ENCODE results near the gene ZNRD2.
A peak's percentile ranks its signal among the peaks of the same experiment; 100 is the strongest.
"Not testable (repeated sequence)": the region's sequence is repeated elsewhere in the genome, so short reads cannot be mapped to it uniquely, and the experiment has no call there.

Gene ZNRD2

DNA sequence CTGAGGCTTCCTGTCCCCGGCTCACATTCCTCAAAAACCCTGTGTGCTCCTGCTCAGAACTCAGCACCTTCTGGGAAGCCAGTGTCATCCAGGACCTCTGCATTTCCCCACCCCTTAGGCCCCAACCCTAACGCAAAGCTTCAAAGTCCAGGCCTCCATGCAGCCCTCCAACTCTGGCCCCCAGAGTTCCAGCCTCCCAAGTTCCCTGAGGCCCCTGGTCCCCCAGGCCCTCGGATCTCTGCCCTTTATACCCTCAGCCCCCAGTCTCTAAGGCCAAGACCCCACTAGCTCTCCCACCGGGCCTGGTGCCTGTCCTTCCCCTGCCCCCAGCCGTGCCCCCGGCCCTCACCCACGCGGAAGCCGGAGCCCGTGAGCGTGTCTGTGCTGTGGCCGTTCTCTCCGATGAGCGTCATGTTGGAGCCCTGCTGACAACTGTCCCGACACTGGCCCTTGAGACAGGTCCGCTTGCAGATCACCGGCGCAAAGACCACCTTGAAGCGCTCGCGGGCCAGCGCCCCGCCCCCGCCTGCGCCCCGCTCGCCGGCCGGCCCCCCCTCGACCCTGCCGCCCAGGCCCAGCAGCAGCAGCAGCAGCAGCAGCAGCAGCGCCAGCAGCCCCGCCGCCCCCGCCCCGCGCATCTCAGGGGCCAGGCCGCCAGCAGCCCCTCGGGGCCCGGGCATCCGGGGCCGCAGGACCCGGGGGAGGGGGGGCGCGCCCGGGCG, 12.8 kb upstream of the ZNRD2 start:
- ATAC-seq (ENCODE audit: low read depth) (no peak), DNase-seq (ENCODE audit: low spot score in 2 of 2) (no peak)
- H3K4me1 Mint-ChIP-seq, result peaks cover 32% of the 10 kb centered on the region
- H3K4me3 Mint-ChIP-seq, result peak overlapping the region; percentile 74
- no peaks in the 10 kb centered on the region for H3K9me3 Mint-ChIP-seq
- no peaks in the 10 kb centered on the region for H3K36me3 Mint-ChIP-seq
- H3K27me3 Mint-ChIP-seq, result no peaks in the 10 kb centered on the region
- H3K27ac Mint-ChIP-seq, result peak overlapping the region; percentile 70

DNA sequence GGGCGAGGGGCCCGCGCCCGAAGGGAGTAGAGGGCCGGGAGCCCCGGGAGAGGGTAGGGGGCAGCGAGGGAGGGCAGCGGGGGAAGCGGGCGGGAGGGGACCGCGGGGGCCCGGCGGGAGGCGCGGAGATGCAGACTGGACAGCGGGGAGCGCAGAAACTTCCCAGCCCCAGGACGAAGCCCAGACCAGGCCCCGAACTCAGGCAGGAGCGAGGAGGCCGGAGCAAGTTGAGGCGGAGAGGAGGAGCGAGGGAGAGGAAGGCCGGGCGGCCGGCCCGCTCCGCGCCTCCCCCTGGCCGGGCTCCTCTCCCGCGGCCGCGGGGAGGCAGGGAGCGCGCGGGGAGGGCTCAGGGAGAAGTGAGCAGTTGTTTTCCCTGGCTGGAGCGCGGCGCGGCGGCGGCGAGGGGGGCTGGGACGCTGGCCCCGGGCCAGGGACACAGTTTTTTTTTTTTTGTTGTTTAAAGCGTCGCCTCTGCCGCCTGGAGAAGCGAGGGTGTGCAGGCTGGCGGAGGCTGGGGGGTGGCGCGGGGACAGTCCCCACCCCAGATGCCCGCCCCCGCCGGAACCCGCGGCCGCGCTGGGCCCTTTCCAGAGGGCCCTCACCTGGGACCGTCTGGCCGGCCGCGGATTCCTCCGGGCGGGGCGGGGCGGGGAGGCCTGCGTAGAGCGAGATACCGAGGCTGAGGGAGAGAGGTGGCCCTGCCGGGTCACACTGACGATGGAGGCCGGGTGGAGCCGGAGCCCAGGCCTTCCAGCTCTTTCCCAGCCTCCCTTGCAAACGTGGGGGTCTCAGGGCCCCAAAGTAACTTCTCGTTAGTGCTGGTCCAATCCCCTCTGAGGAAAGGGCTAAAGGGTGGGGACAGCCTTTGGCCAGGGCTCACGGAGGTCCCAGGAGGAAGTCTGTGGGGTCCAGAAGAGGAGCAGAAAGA, 12.0 kb upstream of the ZNRD2 start, which contains the start of gene LTBP3:
Gene LTBP3 (minus strand): TSS at position 358 of the 928 bp plus-strand sequence. CDS start 400 bp downstream, outside the sequence.
- Mint-ChIP-seq H3K36me3 (no peaks in the 10 kb centered on the region), H3K9me3 (no peaks in the 10 kb centered on the region), H3K4me1 (peaks cover 27% of the 10 kb centered on the region), H3K4me3 (peak within 1 kb of the TSS; percentile 81), H3K27me3 (no peaks in the 10 kb centered on the region), H3K27ac (peak within 1 kb of the TSS; percentile 70)
- ATAC-seq (ENCODE audit: low read depth) (peak; percentile 61), DNase-seq (ENCODE audit: low spot score in 2 of 2) (no peak)

DNA sequence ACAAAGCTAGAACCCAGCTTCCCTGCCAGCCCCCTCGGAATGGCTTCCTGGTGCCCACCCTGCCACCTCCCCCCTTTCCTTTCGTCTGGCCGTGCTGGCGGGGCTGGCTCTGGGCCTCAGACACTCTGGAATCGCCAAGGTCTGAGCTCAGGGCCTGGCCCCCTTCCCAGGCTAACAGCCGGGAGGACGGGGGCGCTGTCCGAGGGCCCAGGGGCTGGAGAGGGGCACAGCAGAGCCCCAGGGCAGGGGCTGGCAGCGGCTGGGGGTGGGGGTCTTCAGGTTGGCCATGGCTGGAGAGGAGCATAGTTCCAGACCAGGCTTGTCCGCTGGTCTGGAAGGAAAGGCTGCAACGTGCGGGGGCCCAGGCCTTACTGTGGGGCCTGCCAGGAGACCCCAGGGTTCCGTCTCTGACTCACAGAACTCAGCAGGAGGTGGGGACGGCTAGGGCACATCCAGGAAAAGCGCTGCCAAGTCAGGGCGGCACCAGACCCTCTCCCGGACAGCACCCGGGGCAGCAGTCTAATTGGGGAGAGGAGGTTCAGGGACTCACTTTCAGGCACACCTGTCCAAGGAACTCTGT, 11.3 kb upstream of the ZNRD2 start:
- Mint-ChIP-seq H3K4me1 (peaks cover 27% of the 10 kb centered on the region), H3K9me3 (no peaks in the 10 kb centered on the region), H3K27ac (no peak overlapping the region), H3K36me3 (no peaks in the 10 kb centered on the region), H3K4me3 (peak overlapping the region; percentile 14), H3K27me3 (no peaks in the 10 kb centered on the region)
- ATAC-seq (ENCODE audit: low read depth), result no peak
- DNase-seq (ENCODE audit: low spot score in 2 of 2), result no peak

DNA sequence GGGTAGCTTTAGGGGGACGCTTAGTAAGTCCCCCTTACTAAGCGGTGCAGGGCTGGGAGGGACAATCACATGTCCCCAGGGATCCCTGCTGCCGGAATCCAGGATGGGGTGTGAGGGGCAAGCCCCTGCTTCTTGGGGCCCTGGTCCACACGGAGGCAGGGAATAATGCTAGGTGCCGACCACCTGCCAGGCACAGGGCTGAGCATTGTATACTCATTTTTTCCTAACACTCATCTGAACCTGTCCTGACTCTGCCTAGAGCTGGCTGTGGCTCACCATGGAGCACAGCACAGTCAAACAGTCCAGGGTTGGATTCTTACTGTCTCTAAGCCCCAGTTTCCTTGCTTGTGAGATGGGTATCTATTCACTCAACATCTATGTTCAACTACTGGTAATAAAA, 10.7 kb upstream of the ZNRD2 start:
- ATAC-seq (ENCODE audit: low read depth), result no peak
- Mint-ChIP-seq H3K4me3 (peak overlapping the region; percentile 14), H3K4me1 (peaks cover 27% of the 10 kb centered on the region)

DNA sequence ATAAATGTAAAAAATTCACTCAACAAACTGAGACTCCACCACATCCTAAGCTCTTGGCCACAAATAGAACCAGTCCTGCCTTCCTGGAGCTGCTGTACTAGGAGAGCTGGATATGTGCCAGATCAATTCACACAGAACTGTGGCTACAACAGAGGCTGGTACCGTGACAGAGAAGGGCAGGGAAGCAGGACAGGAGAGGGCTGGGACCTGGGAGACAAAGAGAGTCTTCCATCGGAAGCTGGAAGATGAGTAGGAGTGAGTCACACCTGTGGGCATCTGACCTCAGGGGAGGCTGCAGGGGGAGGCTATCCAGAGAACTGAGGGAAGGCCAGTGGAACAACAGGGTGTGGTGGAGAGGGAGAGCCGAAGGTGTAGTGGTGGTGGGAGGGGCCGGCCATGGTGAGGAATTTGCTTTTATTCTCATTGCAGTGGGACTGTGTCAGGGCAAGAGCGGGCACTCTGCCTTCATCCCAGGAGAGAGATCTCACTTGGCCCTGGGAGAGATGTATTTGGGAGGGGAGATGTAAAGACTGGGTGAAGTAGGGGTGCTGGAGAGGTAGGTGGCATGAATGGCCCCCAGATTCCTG, 10.2 kb upstream of the ZNRD2 start:
- ATAC-seq (ENCODE audit: low read depth), result no peak
- H3K4me3 Mint-ChIP-seq, result no peak overlapping the region
- H3K9me3 Mint-ChIP-seq, result no peaks in the 10 kb centered on the region
- H3K4me1 Mint-ChIP-seq, result peaks cover 23% of the 10 kb centered on the region
- no peaks in the 10 kb centered on the region for H3K27me3 Mint-ChIP-seq
- no peak for DNase-seq (ENCODE audit: low spot score in 2 of 2)
- H3K36me3 Mint-ChIP-seq, result no peaks in the 10 kb centered on the region
- H3K27ac Mint-ChIP-seq, result no peak overlapping the region

More for the DNA sequence above, 10.7 kb upstream of the ZNRD2 start:
- Mint-ChIP-seq H3K27ac (no peak overlapping the region), H3K27me3 (no peaks in the 10 kb centered on the region), H3K36me3 (no peaks in the 10 kb centered on the region), H3K9me3 (no peaks in the 10 kb centered on the region)
- DNase-seq (ENCODE audit: low spot score in 2 of 2), result no peak

DNA sequence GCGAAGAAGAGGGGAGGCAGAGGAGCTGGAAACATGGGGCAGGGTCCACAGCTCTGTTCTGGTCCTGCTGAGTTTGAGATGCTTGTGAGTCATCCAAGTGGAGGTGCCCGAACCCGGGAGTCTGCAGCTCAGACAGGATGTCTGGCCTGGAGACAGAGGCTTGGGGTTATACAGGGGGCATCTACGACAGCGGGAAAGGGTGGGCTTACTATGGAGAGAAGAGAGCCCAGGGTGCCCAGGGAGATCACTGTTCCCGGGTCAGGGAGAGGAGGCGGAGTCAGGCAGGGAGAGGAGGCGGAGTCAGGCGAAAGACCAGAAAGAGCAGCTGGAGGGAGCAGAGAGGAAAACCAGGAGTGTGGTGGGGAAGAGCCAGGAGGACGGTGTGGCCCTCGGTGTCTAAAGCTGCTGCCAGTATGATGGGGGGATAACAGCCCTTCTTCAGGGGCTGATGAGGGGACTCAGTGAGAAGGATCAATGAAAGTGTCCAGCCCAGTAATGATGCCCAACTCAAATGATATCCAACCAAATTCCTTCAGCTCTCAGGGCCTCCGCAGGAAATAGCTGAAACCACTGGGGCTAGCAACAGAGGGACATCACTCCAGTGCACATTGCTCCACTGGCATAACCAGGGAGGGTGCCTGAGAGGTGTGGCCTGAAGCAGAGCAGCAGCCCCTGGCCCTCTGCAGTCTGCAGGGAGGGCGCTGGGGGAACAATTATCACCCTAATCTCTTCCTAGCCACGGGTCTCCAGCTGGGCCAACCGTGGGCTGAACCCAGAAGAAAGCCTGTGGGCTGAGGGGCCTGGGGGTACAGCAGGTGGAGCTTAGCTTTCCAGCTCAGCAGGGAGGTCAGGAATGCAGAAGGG, 9.5 kb upstream of the ZNRD2 start:
- Mint-ChIP-seq H3K4me3 (no peak overlapping the region), H3K27me3 (no peaks in the 10 kb centered on the region), H3K27ac (peak overlapping the region; percentile 2), H3K4me1 (peaks cover 22% of the 10 kb centered on the region), H3K9me3 (no peaks in the 10 kb centered on the region), H3K36me3 (no peaks in the 10 kb centered on the region)
- ATAC-seq (ENCODE audit: low read depth) (no peak), DNase-seq (ENCODE audit: low spot score in 2 of 2) (no peak)

DNA sequence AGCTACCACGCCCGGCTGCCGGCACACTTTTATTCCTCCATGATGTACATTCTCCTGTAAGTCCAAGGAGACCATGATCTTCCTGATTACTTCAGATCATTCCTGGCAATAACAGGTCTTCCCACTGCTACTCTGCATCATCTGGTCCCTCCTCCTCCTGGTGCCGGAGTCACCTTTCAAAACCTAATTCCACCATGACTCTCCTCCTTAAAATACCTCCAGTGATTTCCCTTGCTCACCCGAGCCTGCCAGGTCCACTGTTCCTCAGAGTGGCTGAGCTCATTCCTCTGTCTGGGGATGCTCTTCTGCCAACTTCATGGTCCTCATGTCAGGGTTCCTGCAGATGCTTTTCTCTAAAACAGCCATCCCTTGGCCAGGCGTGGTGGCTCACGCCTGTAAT, 8.3 kb upstream of the ZNRD2 start:
- no peaks in the 10 kb centered on the region for H3K27me3 Mint-ChIP-seq
- H3K36me3 Mint-ChIP-seq, result no peaks in the 10 kb centered on the region
- no peaks in the 10 kb centered on the region for H3K9me3 Mint-ChIP-seq
- no peak for ATAC-seq (ENCODE audit: low read depth)
- H3K27ac Mint-ChIP-seq, result no peak overlapping the region
- peaks cover 21% of the 10 kb centered on the region for H3K4me1 Mint-ChIP-seq
- H3K4me3 Mint-ChIP-seq, result no peak overlapping the region
- DNase-seq (ENCODE audit: low spot score in 2 of 2), result no peak

DNA sequence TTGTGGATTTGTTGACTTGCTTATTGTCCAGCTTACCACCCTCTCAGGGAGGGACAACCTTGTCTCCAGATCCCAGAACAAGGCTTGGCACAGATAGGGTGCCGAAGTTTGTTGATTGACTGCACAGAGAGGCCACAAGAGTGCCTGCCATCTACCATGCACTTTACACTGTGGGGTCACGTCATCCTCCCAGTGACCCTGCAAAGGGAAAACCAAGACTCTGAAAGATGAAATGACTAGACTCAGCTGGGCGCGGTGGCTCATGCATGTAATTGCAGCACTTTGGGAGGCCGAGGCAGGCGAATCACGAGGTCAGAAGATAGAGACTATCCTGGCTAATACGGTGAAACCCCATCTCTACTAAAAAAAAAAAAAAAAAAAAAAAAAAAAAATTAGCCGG, 7.5 kb upstream of the ZNRD2 start:
- H3K27ac Mint-ChIP-seq, result no peak overlapping the region

DNA sequence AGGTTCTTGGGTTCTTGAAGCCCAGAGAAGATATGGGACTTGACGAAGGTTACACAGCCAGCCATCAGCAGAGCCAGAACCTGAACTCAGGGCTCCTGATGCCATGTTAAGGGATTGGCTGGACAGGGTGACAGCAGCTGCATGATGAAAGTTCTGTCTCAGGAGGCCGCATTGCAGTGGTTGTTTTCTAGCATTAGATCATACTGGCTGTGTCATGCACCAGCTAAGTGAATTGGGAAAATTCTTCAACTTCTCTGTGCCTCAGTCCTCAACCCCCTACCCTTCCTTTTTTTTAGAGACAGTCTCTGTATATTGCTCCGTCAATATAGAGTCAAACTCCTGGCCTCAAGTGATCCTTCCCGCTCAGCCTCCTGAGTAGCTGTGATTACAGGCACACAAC, 6.7 kb upstream of the ZNRD2 start:
- peaks cover 4% of the 10 kb centered on the region for H3K36me3 Mint-ChIP-seq
- H3K4me1 Mint-ChIP-seq, result peaks cover 19% of the 10 kb centered on the region
- DNase-seq (ENCODE audit: low spot score in 2 of 2), result no peak
- no peaks in the 10 kb centered on the region for H3K27me3 Mint-ChIP-seq
- no peak overlapping the region for H3K27ac Mint-ChIP-seq
- ATAC-seq (ENCODE audit: low read depth), result no peak
- no peak overlapping the region for H3K4me3 Mint-ChIP-seq
- no peaks in the 10 kb centered on the region for H3K9me3 Mint-ChIP-seq

More for the DNA sequence above, 7.5 kb upstream of the ZNRD2 start:
- H3K4me1 Mint-ChIP-seq, result peaks cover 16% of the 10 kb centered on the region
- H3K27me3 Mint-ChIP-seq, result no peaks in the 10 kb centered on the region
- H3K9me3 Mint-ChIP-seq, result no peaks in the 10 kb centered on the region
- H3K4me3 Mint-ChIP-seq, result no peak overlapping the region
- ATAC-seq (ENCODE audit: low read depth) (no peak), DNase-seq (ENCODE audit: low spot score in 2 of 2) (no peak)
- H3K36me3 Mint-ChIP-seq, result no peaks in the 10 kb centered on the region

DNA sequence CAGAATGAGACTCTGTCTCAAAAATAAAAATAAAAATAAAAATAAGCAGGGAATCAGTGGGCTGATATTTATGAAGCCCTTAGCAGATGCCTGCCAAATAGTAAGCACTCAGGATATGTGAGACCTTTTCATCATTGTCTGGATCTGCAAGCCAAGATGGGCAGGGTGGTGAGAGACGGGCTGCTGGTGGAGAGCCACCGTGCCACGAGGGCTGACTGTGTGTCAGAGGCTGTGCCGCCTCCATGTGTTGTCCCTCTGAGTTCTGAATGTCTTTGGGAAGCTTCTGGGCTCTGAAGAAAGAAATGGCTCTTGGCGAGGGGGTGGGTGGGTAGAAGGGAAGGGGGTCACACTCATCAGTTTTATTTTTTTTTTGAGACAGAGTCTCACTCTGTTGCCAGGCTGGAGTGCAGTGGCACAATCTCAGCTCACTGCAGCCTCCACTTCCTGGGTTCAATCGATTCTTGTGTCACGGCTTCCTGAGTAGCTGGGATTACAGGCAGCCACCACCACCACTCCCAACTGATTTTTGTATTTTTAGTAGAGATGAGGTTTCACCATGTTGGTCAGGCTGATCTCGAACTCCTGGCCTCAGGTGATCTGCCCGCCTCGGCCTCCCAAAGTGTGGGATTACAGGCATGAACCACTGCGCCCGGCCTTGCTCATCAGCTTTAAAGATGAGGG, 5.3 kb upstream of the ZNRD2 start:
- not testable (repeated sequence) for H3K36me3 Mint-ChIP-seq; H3K9me3 Mint-ChIP-seq; H3K4me3 Mint-ChIP-seq; H3K27me3 Mint-ChIP-seq; DNase-seq (ENCODE audit: low spot score in 2 of 2); ATAC-seq (ENCODE audit: low read depth)
- Mint-ChIP-seq H3K27ac (peak overlapping the region; percentile 79), H3K4me1 (peaks cover 24% of the 10 kb centered on the region)

DNA sequence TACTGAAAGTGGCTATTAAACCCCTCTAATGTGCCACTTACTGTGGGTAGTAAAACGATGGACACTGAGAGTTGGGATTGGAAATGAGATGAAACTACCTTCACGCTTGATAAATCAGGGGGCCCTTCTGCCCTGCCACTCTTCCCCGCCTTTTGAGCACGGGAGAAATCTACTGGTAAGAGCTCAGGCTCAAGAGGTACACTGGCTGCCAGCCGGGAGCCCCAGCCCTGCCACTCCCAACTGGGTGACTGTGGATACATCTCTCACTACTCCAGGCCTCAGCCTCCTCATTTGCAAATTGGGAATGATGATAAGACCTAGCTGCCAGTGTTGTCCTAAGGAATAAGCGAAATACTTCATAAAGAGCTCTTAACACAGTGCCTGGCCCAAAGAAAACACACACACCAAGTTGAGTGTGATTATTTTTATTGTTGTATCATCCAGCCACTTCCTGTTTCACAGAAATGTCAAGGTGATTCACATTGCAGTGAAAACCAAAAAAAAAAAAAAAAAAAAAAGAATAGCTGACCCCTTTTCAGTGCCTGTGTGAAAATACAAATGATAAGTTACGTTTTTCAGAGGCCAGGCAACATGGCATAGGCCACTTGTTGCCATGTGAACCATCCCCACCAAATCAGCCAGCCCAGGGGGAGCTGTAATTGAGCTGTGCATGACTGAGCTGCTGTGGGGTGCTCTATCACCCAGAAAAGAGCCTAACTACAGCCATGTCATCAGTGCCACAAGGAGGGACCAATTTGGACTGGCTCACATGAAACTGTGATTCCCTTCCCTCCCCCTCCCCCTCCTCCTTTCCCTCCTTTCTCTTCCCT, 4.4 kb upstream of the ZNRD2 start:
- peak overlapping the region; percentile 79 for H3K27ac Mint-ChIP-seq
- peaks cover 6% of the 10 kb centered on the region for H3K36me3 Mint-ChIP-seq
- peak overlapping the region; percentile 54 for H3K4me3 Mint-ChIP-seq
- no peak for ATAC-seq (ENCODE audit: low read depth)
- no peaks in the 10 kb centered on the region for H3K27me3 Mint-ChIP-seq
- H3K9me3 Mint-ChIP-seq, result no peaks in the 10 kb centered on the region
- DNase-seq (ENCODE audit: low spot score in 2 of 2), result no peak
- peaks cover 22% of the 10 kb centered on the region for H3K4me1 Mint-ChIP-seq
